ENCODE measurements around the gene NXPH1.

The NXPH1 gene

DNA sequence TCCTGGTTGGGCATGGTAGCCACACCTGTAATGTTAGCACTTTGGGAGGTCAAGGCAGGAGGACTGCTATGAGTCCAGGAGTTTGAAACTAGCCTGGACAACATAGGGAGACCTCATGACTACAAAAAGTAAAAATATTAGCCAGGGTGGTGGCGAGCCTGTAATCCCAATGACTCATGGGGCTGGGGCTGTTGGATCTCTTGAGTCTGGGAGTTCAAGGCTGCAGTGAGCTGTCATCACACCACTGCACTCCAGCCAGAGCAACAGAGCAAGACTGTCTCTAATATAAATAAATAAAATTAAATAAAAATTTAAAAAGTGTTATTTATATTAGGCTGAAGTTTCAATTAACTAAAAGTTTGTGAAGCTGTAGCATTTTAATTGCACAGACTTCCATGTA lies 207.3 kb downstream of the NXPH1 start:
- TF ChIP-seq, protein P1, sequence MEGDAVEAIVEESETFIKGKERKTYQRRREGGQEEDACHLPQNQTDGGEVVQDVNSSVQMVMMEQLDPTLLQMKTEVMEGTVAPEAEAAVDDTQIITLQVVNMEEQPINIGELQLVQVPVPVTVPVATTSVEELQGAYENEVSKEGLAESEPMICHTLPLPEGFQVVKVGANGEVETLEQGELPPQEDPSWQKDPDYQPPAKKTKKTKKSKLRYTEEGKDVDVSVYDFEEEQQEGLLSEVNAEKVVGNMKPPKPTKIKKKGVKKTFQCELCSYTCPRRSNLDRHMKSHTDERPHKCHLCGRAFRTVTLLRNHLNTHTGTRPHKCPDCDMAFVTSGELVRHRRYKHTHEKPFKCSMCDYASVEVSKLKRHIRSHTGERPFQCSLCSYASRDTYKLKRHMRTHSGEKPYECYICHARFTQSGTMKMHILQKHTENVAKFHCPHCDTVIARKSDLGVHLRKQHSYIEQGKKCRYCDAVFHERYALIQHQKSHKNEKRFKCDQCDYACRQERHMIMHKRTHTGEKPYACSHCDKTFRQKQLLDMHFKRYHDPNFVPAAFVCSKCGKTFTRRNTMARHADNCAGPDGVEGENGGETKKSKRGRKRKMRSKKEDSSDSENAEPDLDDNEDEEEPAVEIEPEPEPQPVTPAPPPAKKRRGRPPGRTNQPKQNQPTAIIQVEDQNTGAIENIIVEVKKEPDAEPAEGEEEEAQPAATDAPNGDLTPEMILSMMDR (IDR thresholded peaks at IDR 0.05): no peak
- Mint-ChIP-seq H3K36me3 (ENCODE audit: low read depth) (no peaks in the 10 kb centered on the region), H3K27me3 (ENCODE audit: low read depth, poor library complexity) (peaks cover 6% of the 10 kb centered on the region)

GRCh38 chr7:8668627-8669500 lies 235.5 kb downstream of the NXPH1 start:
- no peak for DNase-seq
- H3K4me1 Mint-ChIP-seq: no peaks in the 10 kb centered on the region
- H3K4me3 Mint-ChIP-seq: no peak overlapping the region
- no peaks in the 10 kb centered on the region for H3K36me3 Mint-ChIP-seq (ENCODE audit: low read depth)
- TF ChIP-seq, protein P1 (IDR thresholded peaks at IDR 0.05): no peak
- peaks cover 5% of the 10 kb centered on the region for H3K27me3 Mint-ChIP-seq (ENCODE audit: low read depth, poor library complexity)
- H3K9me3 Mint-ChIP-seq: peaks cover 13% of the 10 kb centered on the region
- no peak overlapping the region for H3K27ac Mint-ChIP-seq

More for the DNA sequence above, 207.3 kb downstream of the NXPH1 start:
- H3K4me1 Mint-ChIP-seq: no peaks in the 10 kb centered on the region
- DNase-seq: no peak
- no peaks in the 10 kb centered on the region for H3K9me3 Mint-ChIP-seq
- H3K4me3 Mint-ChIP-seq: no peak overlapping the region
- no peak overlapping the region for H3K27ac Mint-ChIP-seq

DNA sequence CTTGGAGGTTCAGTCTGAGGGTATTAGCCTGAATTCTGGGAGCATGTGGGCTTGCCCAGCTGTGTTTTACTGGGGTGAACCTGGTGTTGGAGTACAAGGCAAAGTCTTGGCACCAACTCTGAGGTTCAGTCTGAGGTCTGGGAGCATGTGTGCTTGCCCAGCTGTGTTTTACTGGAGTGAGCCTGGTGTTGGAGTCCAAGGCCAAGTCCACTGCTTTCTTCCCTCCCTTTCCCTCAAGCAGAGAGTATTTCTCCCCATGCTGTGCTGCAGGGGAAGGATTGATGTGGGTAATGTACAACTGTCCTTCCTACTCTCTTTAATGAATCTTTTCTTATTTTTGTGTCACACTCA lies 236.1 kb downstream of the NXPH1 start:
- no peak for DNase-seq
- TF ChIP-seq, protein P1 (IDR thresholded peaks at IDR 0.05): no peak
- Mint-ChIP-seq H3K27me3 (ENCODE audit: low read depth, poor library complexity) (peaks cover 5% of the 10 kb centered on the region), H3K9me3 (peaks cover 13% of the 10 kb centered on the region), H3K27ac (no peak overlapping the region), H3K36me3 (ENCODE audit: low read depth) (no peaks in the 10 kb centered on the region), H3K4me3 (no peak overlapping the region), H3K4me1 (no peaks in the 10 kb centered on the region)

GRCh38 chr7:8684426-8684825 lies 251.0 kb downstream of the NXPH1 start:
- Mint-ChIP-seq H3K27me3 (ENCODE audit: low read depth, poor library complexity) (no peaks in the 10 kb centered on the region), H3K9me3 (no peaks in the 10 kb centered on the region), H3K4me3 (no peak overlapping the region), H3K27ac (no peak overlapping the region), H3K36me3 (ENCODE audit: low read depth) (no peaks in the 10 kb centered on the region), H3K4me1 (no peaks in the 10 kb centered on the region)
- no peak for DNase-seq
- TF ChIP-seq, protein P1 (IDR thresholded peaks at IDR 0.05): no peak

DNA sequence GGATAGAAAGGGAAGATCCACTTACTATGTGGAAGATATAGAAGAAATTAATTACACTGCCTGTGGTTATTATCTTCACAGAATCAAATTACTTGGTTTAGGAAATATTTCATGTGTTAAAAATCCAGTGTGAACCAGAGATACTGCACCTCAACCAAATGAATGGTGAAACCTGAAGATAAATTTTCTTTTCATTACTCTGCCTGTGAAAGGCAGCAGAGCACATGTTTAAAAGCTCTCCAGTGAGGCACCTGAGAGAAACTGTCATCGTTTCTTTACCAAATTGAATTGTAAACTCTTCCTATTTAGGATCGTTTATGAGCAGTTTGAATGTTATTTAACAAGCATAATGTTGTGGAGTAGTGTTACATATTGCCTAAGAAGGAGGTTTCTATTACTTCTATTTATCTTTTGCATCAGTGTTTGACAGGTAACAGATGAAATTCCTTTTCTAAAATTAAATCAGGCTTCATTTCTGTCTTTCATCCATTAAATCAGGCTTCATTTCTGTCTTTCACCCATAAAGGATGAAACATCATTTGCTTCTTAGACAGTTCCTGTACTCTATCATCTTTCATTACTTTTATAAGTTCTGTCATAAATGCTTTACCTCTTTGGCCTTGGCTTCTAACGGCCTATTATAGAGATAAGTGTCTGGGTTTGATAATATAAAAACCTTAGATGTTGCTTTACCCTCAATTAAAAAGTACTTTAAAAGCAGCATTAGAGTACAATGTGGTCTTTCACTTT lies 266.6 kb downstream of the NXPH1 start:
- Mint-ChIP-seq H3K27ac (no peak overlapping the region), H3K9me3 (no peaks in the 10 kb centered on the region)

More for the DNA sequence above, 266.6 kb downstream of the NXPH1 start:
- Mint-ChIP-seq H3K36me3 (ENCODE audit: low read depth) (no peaks in the 10 kb centered on the region), H3K4me1 (no peaks in the 10 kb centered on the region), H3K4me3 (no peak overlapping the region), H3K27me3 (ENCODE audit: low read depth, poor library complexity) (peaks cover 4% of the 10 kb centered on the region)
- DNase-seq: no peak
- TF ChIP-seq, protein P1 (IDR thresholded peaks at IDR 0.05): no peak

Measured in nephron progenitor cell (in vitro differentiated cells).